Parathyroid adenoma (tissue), 2 donors: Measurements from ENCODE around the gene KRTAP5-5.

ENCODE experiments used
- H2AFZ ChIP-seq: fragments of 300-600 bp; sonication (generic); one replicate; pipeline ENCODE4 v1.7.0; 2017; ENCODE audit warnings: antibody characterized with exemption, mild to moderate bottlenecking
- H3K27ac ChIP-seq: fragments of 300-600 bp; sonication (generic); one replicate; pipeline ENCODE4 v1.7.0; 2017
- H3K27me3 ChIP-seq: fragments of 300-600 bp; sonication (generic); one replicate; pipeline ENCODE4 v1.7.0; 2017; ENCODE audit warnings: low read length; ENCODE audit not compliant: control insufficient read depth, insufficient read depth
- H3K36me3 ChIP-seq: fragments of 300-600 bp; sonication (generic); one replicate; pipeline ENCODE4 v1.7.0; 2017; ENCODE audit warnings: low read length; ENCODE audit not compliant: control insufficient read depth, insufficient read depth
- H3K4me1 ChIP-seq: fragments of 300-600 bp; sonication (generic); one replicate; pipeline ENCODE4 v1.7.0; 2017; ENCODE audit warnings: control low read depth
- H3K4me2 ChIP-seq: fragments of 300-600 bp; sonication (generic); one replicate; pipeline ENCODE4 v1.7.0; 2017; ENCODE audit warnings: low read length
- H3K4me3 ChIP-seq: fragments of 300-600 bp; sonication (generic); one replicate; pipeline ENCODE4 v1.7.0; 2017; ENCODE audit warnings: low read depth, low read length
- H3K79me2 ChIP-seq: fragments of 300-600 bp; sonication (generic); one replicate; pipeline ENCODE4 v1.7.0; 2017; ENCODE audit warnings: control low read depth
- H3K9ac ChIP-seq: fragments of 300-600 bp; sonication (generic); one replicate; pipeline ENCODE4 v1.7.0; 2017; ENCODE audit warnings: mild to moderate bottlenecking
- H3K9me3 ChIP-seq: fragments of 300-600 bp; sonication (generic); one replicate; pipeline ENCODE4 v1.7.0; 2017; ENCODE audit warnings: low read length; ENCODE audit not compliant: control insufficient read depth
- CTCF ChIP-seq: fragments of 300-600 bp; sonication (generic); IDR thresholded peaks from one replicate; pipeline ENCODE4 v1.7.0; 2017; ENCODE audit warnings: antibody characterized with exemption, mild to moderate bottlenecking
- donor health status: primary hyperparathyroidism.

KRTAP5-5 gene

DNA sequence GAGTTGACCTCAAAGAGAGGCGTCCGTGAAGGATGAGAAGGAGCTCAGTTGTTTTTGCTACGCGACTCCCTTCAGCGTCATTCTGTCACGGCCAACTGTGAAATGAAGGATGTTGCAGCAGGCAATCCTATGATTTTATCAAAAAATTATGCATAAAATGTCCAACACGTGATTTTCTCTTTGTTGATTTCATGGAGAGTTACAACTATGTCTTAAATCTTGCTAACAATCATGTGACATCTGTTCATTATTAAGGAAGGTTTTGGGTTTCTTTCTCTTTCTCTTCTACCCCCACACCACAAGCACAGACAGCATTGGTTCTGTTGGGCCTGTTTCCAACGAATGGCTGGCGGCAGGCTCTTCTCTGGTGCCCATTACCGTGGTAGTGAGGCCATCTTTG, 11.3 kb upstream of the KRTAP5-5 start:
- Histone ChIP-seq H3K9me3 (no peaks in the 10 kb centered on the region), H3K4me3 (no peak overlapping the region), H3K4me2 (no peak overlapping the region), H3K36me3 (no peaks in the 10 kb centered on the region), H3K4me1 (no peaks in the 10 kb centered on the region), H2AFZ (no peak overlapping the region), H3K27me3 (no peaks in the 10 kb centered on the region), H3K27ac (no peak overlapping the region), H3K9ac (no peak overlapping the region), H3K79me2 (no peaks in the 10 kb centered on the region)
- TF ChIP-seq CTCF = no peak

DNA sequence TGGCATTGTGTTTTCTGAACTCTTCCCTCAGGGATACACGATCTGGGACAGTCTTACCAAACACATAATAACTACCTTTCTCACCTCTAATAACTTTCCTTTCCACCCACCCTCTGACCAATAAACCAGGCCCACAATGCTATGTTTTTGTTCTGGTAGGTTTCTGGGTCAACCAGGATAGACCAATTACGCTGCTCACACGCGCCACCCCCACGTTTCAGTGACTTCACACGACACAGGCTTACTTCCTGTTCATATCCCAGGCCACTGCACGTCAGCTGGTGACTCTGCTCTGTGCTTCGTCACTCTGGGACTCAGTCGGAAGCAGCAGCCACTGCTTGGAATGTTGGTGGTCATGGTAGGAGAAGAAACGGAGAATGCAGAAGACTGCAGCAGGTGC, 10.1 kb upstream of the KRTAP5-5 start:
- Histone ChIP-seq H3K4me2 (no peak overlapping the region), H3K4me3 (no peak overlapping the region), H3K9ac (no peak overlapping the region), H3K4me1 (no peaks in the 10 kb centered on the region), H3K36me3 (no peaks in the 10 kb centered on the region), H2AFZ (no peak overlapping the region), H3K27ac (no peak overlapping the region), H3K27me3 (no peaks in the 10 kb centered on the region), H3K9me3 (no peaks in the 10 kb centered on the region), H3K79me2 (no peaks in the 10 kb centered on the region)
- TF ChIP-seq CTCF = no peak

DNA sequence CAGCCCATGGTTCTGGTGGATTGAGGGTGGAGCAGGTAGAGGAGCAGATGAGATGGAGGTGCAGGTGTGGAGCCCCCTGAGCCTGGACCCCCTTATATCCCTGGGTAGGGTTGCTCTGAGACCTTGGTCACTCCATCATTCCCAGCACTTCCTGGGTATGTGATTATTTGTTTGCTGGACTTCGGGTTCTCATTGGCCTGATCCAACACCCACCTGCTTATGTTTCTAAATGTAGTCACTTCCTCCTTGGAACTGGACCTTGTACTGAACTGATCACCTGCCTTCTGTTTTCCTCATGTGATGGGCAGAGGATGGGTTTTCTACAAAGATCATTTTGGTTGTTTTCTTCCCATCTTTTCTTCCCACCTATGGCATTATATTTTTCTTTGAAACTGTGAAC, 7.5 kb upstream of the KRTAP5-5 start, which contains the start of gene KRTAP5-4:
Gene KRTAP5-4, minus strand, starts transcription at position 53 of the 400 bp plus-strand sequence. Its CDS starts 45 bp downstream, at position 8.
- H3K9ac ChIP-seq = no peak within 1 kb of the TSS
- H3K27ac ChIP-seq = no peak within 1 kb of the TSS
- no peaks in the 10 kb centered on the region for H3K4me1 ChIP-seq
- no peak for TF ChIP-seq CTCF
- H3K4me3 ChIP-seq = no peak within 1 kb of the TSS
- no peak within 1 kb of the TSS for H3K4me2 ChIP-seq
- no peaks in the 10 kb centered on the region for H3K36me3 ChIP-seq
- H2AFZ ChIP-seq = no peak within 1 kb of the TSS
- no peaks in the 10 kb centered on the region for H3K27me3 ChIP-seq
- no peaks in the 10 kb centered on the region for H3K9me3 ChIP-seq
- H3K79me2 ChIP-seq = no peaks in the 10 kb centered on the region

- H3K79me2 ChIP-seq = no peaks in the 10 kb centered on the region
- TF ChIP-seq CTCF = no peak
- H3K9me3 ChIP-seq = no peaks in the 10 kb centered on the region
- no peaks in the 10 kb centered on the region for H3K4me1 ChIP-seq
- no peak overlapping the region for H3K4me2 ChIP-seq
- no peak overlapping the region for H3K4me3 ChIP-seq
- H3K9ac ChIP-seq = no peak overlapping the region
- no peaks in the 10 kb centered on the region for H3K27me3 ChIP-seq
- no peak overlapping the region for H2AFZ ChIP-seq
- no peak overlapping the region for H3K27ac ChIP-seq
- no peaks in the 10 kb centered on the region for H3K36me3 ChIP-seq
Measured at GRCh38 chr11:1623716-1624115, 5.9 kb upstream of the KRTAP5-5 start.

DNA sequence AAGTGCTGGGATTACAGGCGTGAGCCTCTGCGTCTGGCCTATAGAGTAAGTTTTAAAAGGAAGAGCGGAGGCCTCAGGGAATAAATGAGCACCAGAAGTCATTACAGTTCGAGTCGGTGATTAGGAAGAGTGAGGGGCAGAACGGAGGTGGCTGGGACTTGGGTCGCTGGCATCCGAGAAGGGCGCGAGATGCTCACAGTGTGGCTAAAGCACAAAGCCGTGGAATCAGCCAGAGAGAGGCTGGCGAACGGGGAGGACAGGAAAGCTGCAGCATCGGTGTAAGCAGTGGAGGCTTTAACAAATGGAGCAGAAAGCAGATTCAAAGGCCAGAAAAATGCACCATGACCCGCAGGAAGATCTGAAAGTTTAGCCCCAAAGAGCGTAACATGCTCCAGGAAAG, 5.0 kb upstream of the KRTAP5-5 start:
- no peaks in the 10 kb centered on the region for H3K27me3 ChIP-seq
- H3K4me2 ChIP-seq = no peak overlapping the region
- H3K27ac ChIP-seq = no peak overlapping the region
- H3K9me3 ChIP-seq = no peaks in the 10 kb centered on the region
- no peak overlapping the region for H2AFZ ChIP-seq
- no peaks in the 10 kb centered on the region for H3K36me3 ChIP-seq
- H3K4me3 ChIP-seq = no peak overlapping the region
- TF ChIP-seq CTCF = no peak
- no peaks in the 10 kb centered on the region for H3K4me1 ChIP-seq
- H3K79me2 ChIP-seq = no peaks in the 10 kb centered on the region
- no peak overlapping the region for H3K9ac ChIP-seq
